Naive B cell (primary cell): ENCODE results near the gene CC2D2B. TPM values are rescaled to one million over a fixed set of nuclear protein-coding genes. Genes with fewer than 3 reads are reported as not detected.

ENCODE experiments used
- ATAC-seq, 2 donors: fragments of 150-1000 bp; cut with Tn5 transposase; 2 replicates each; pipeline ENCODE4 v1.10.0; 2021; ENCODE audit warnings: low read depth in 2 of 2, mild to moderate bottlenecking in 2 of 2, moderate library complexity in 2 of 2
- DNase-seq: peaks from one replicate; pipeline ENCODE4 v3.0.0; 2022
- H3K27ac Mint-ChIP-seq, 6 donors: one replicate each; pipeline ENCODE4 v1.8.0; 2020 to 2022; ENCODE audit warnings: mild to moderate bottlenecking in 6 of 6, mixed read lengths in 6 of 6, moderate library complexity in 5 of 6, inconsistent platforms in 2 of 6
- H3K27me3 Mint-ChIP-seq, 3 donors: one replicate each; pipeline ENCODE4 v1.8.0; 2021 to 2022; ENCODE audit warnings: mixed read lengths in 3 of 3, mild to moderate bottlenecking in 1 of 3
- H3K36me3 Mint-ChIP-seq, 2 donors: one replicate each; pipeline ENCODE4 v1.8.0; 2020 to 2022; ENCODE audit warnings: mixed read lengths in 2 of 2, inconsistent platforms in 1 of 2, mild to moderate bottlenecking in 1 of 2
- H3K4me1 Mint-ChIP-seq, 3 donors: one replicate each; pipeline ENCODE4 v1.8.0; 2020 to 2022; ENCODE audit warnings: mixed read lengths in 3 of 3, inconsistent platforms in 1 of 3, mild to moderate bottlenecking in 1 of 3, moderate library complexity in 1 of 3
- H3K4me3 Mint-ChIP-seq, 8 donors: one replicate each; pipeline ENCODE4 v1.8.0; 2020 to 2022; ENCODE audit warnings: mild to moderate bottlenecking in 8 of 8, mixed read lengths in 8 of 8, moderate library complexity in 8 of 8, inconsistent platforms in 2 of 8
- H3K9me3 Mint-ChIP-seq, 7 donors: one replicate each; pipeline ENCODE4 v1.8.0; 2020 to 2022; ENCODE audit warnings: mixed read lengths in 7 of 7, mild to moderate bottlenecking in 5 of 7, inconsistent platforms in 2 of 7, moderate library complexity in 1 of 7
- polyA plus RNA-seq, 6 donors: library from polyadenylated mRNA; unstranded; fragments of 300-500 nt; fragmentation: Illumina TruSeq; gene quantifications; one replicate each; pipeline ENCODE4 v1.2.3, GENCODE V29; 2021; ENCODE audit warnings: low read depth in 6 of 6

The CC2D2B gene, protein sequence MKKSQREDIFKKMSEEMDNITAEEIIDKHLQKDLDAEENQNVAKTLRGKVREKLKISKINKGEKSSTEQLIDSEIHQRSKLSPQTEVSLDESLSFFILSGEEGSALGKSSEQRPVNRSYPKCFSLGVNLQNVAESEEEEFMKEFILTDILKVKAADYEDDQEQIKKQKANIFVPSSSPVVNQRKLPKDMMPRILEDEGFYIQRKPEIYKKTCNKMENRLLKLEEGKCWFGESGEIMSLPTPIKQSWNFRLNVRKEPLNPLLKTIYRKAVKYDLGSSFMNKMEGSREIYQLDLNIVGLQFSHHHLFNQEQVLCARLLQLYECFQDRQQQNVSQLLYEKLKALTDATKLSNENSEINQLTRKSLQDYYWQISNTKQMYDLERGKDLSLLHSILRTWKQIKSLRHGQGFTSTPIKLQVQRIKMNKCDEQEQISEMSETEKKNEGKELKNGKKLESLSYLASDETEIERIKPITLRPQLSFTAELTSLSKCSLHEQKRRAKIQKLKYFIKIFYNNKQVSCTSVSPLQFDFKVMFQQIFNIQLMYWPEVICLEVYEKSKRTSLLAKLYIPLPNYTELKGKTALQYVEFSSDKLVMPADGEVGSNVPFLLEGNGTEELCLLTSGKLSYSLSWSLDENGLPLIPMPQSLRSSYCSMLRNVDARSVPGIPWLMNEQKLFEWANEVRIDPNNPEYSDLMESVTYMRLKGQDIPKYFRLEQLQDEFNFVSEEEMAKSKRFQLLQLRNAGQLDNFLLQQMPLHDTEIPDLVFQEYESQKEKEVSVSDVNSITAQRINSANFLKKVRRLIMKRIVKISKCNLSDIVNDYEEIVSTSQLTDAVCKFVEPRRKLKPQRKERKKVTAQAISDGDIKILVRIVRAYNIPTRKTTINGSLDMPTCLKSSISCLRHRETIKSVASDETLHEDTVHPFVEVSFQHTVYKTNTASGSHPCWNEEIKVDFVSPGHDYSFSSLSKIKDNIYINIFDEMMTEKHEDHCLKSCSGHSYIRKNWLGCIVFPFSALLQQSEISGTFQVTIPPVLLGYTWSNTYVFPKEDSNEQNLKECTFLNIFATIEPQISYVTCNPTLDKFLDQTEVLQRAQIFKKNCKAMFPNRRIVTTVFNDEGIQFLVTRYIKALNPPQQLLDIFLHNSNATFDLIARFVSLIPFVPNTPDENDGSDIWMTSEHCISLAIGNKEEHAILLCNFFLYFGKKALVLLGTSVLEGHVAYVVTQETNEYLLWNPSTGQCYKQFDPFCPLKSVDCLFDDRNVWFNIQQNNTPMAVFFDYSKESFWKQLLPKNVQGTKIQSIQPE (N-terminal part only)
- under 1 TPM in 3 of 6 donors, not detected in 3; 0.20 to 0.37 (median 0.22) TPM for polyA plus RNA-seq

- DNase-seq (peak; percentile 60), ATAC-seq (peak; percentile 83 to 85)
- Mint-ChIP-seq H3K36me3 (no peaks in the 10 kb centered on the region), H3K9me3 (no peaks in the 10 kb centered on the region), H3K27ac (peak within 1 kb of the TSS; percentile 77 to 94 (median 86)), H3K4me3 (peak within 1 kb of the TSS; percentile 87 to 98 (median 95)), H3K27me3 (no peaks in the 10 kb centered on the region), H3K4me1 (peaks cover 15 to 20% (median 15%) of the 10 kb centered on the region in 3 donors)
These were observed at the start of gene CC2D2B for GRCh38 chr10:95907456-95908253. Gene CC2D2B (plus strand): TSS chr10:95907975. CDS start chr10:95911324, 3,349 bp downstream.

DNA sequence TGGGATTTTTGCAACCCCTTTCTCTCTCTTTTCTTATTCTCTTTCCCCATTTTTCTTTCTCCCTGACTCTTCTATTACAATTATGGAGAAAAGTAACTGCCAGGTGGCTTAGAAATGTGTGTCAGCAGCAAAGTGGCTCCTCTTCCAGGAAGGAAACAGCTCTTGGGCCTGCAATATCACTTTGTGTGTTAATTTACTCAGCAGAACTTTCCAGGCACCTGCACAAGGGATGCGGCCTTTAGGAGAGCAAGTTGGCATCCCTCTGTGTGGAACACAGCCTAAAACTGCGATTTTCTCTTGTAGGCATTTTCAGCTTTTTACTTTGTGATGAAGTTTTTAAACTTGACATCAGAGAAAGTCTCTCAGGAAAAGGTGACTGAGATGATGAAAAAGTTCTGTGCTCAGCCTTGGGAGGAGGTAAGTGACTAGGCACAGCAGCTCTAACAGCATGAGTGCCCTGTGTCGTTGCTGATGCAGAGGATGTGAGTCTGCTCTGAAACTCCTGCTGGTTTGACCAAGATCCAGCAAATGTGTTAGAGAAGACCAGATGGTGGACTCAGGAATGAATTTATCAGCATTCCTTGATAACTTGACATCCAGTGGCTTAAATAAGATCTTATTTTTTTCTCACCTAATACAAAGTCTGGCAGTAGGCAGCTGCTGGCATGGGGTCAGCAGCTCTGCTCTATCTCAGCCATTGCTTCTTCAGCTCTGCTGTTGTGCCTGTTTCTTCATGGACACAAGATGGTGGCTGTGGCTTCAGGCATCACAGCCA is 47.4 kb upstream of the CC2D2B start:
- Mint-ChIP-seq H3K4me1 (peaks cover 5 to 17% (median 16%) of the 10 kb centered on the region in 3 donors), H3K27ac (peak overlapping the region in 2 of 6 donors; percentile 29 to 87), H3K27me3 (no peaks in the 10 kb centered on the region), H3K4me3 (no peak overlapping the region), H3K9me3 (no peaks in the 10 kb centered on the region), H3K36me3 (peaks cover 6 to 11% of the 10 kb centered on the region in 2 donors)
- ATAC-seq (no peak), DNase-seq (no peak)

- no peaks in the 10 kb centered on the region for H3K27me3 Mint-ChIP-seq
- peaks cover 13 to 28% (median 24%) of the 10 kb centered on the region in 3 donors for H3K4me1 Mint-ChIP-seq
- no peaks in the 10 kb centered on the region for H3K9me3 Mint-ChIP-seq
- H3K36me3 Mint-ChIP-seq: peaks cover 3 to 18% of the 10 kb centered on the region in 2 donors
- ATAC-seq (no peak), DNase-seq (no peak)
- no peak overlapping the region for H3K4me3 Mint-ChIP-seq
- peak overlapping the region in 1 of 6 donors; percentile 71 for H3K27ac Mint-ChIP-seq
These were observed 46.4 kb upstream of the CC2D2B start for GRCh38 chr10:95861386-95861785.

- no peaks in the 10 kb centered on the region for H3K9me3 Mint-ChIP-seq
- H3K4me1 Mint-ChIP-seq: peaks cover 13 to 28% (median 19%) of the 10 kb centered on the region in 3 donors
- ATAC-seq: peak; percentile 99
- no peaks in the 10 kb centered on the region for H3K27me3 Mint-ChIP-seq
- H3K27ac Mint-ChIP-seq: peak overlapping the region; percentile 18 to 91 (median 84)
- peak overlapping the region in 1 of 8 donors; percentile 56 for H3K4me3 Mint-ChIP-seq
- DNase-seq: peak; percentile 62
- peaks cover 15 to 18% of the 10 kb centered on the region in 2 donors for H3K36me3 Mint-ChIP-seq
These were observed 42.6 kb upstream of the CC2D2B start for GRCh38 chr10:95864906-95865813.

DNA sequence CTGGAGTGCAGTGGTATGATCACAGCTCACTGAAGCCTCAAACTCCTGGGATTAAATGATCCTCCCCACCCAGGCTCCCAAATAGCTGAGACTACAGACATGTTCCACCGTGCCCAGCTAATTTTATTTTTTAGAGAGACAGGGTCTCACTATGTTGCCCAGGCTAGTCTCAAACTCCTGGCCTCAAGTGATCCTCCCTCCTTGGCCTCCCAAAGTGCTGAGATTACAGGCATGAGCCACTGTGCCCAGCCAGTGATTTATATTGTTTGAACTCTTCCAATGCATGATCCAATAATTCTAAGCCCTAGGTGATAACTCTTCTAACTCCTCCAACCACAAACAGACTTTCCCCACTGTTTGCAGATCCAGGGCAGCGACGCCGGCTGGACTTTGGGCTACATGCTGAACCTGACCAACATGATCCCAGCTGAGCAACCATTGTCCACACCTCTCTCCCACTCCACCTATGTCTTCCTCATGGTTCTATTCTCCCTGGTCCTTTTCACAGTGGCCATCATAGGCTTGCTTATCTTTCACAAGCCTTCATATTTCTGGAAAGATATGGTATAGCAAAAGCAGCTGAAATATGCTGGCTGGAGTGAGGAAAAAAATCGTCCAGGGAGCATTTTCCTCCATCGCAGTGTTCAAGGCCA is 41.8 kb upstream of the CC2D2B start:
- Mint-ChIP-seq H3K27me3 (no peaks in the 10 kb centered on the region), H3K36me3 (peaks cover 15% of the 10 kb centered on the region in 2 donors), H3K4me3 (peak overlapping the region in 2 of 8 donors; percentile 18 to 21), H3K27ac (peak overlapping the region in 5 of 6 donors; percentile 10 to 83 (median 80)), H3K4me1 (peaks cover 13 to 28% (median 19%) of the 10 kb centered on the region in 3 donors), H3K9me3 (no peaks in the 10 kb centered on the region)
- ATAC-seq (no peak), DNase-seq (no peak)

- Mint-ChIP-seq H3K27ac (peak overlapping the region in 2 of 6 donors; percentile 80 to 83), H3K9me3 (no peaks in the 10 kb centered on the region), H3K4me3 (no peak overlapping the region), H3K4me1 (peaks cover 13 to 28% (median 19%) of the 10 kb centered on the region in 3 donors), H3K27me3 (no peaks in the 10 kb centered on the region), H3K36me3 (peaks cover 9 to 15% of the 10 kb centered on the region in 2 donors)
- ATAC-seq: no peak
- DNase-seq: no peak
These were observed 41.3 kb upstream of the CC2D2B start for GRCh38 chr10:95866467-95866842.

- peaks cover 17 to 23% of the 10 kb centered on the region in 2 donors for H3K36me3 Mint-ChIP-seq
- H3K27ac Mint-ChIP-seq: peak overlapping the region in 1 of 6 donors; percentile 39
- H3K4me3 Mint-ChIP-seq: no peak overlapping the region
- DNase-seq: no peak
- H3K4me1 Mint-ChIP-seq: peaks cover 13 to 28% (median 19%) of the 10 kb centered on the region in 3 donors
- ATAC-seq: no peak
- H3K9me3 Mint-ChIP-seq: no peaks in the 10 kb centered on the region
- H3K27me3 Mint-ChIP-seq: no peaks in the 10 kb centered on the region
These were observed 39.9 kb upstream of the CC2D2B start for GRCh38 chr10:95867866-95868265.

- peak overlapping the region in 2 of 6 donors; percentile 30 to 82 for H3K27ac Mint-ChIP-seq
- H3K4me1 Mint-ChIP-seq: peaks cover 11 to 16% (median 15%) of the 10 kb centered on the region in 3 donors
- H3K27me3 Mint-ChIP-seq: no peaks in the 10 kb centered on the region
- H3K9me3 Mint-ChIP-seq: peaks cover 0 to 13% (median 4%) of the 10 kb centered on the region in 7 donors
- H3K4me3 Mint-ChIP-seq: no peak overlapping the region
- DNase-seq (no peak), ATAC-seq (no peak)
- peaks cover 38 to 45% of the 10 kb centered on the region in 2 donors for H3K36me3 Mint-ChIP-seq
These were observed 35.5 kb upstream of the CC2D2B start for GRCh38 chr10:95872158-95872711.

- no peak for DNase-seq
- Mint-ChIP-seq H3K27me3 (no peaks in the 10 kb centered on the region), H3K4me3 (no peak overlapping the region), H3K36me3 (peaks cover 35 to 45% of the 10 kb centered on the region in 2 donors), H3K27ac (peak overlapping the region in 5 of 6 donors; percentile 13 to 95 (median 83)), H3K9me3 (peaks cover 0 to 13% (median 4%) of the 10 kb centered on the region in 7 donors), H3K4me1 (peaks cover 11 to 16% (median 15%) of the 10 kb centered on the region in 3 donors)
- ATAC-seq: no peak
These were observed 34.6 kb upstream of the CC2D2B start for GRCh38 chr10:95873139-95873538.

- H3K4me1 Mint-ChIP-seq: peaks cover 11 to 16% (median 15%) of the 10 kb centered on the region in 3 donors
- peaks cover 0 to 13% (median 4%) of the 10 kb centered on the region in 7 donors for H3K9me3 Mint-ChIP-seq
- H3K27me3 Mint-ChIP-seq: no peaks in the 10 kb centered on the region
- peak overlapping the region; percentile 13 to 95 (median 85) for H3K27ac Mint-ChIP-seq
- peaks cover 30 to 45% of the 10 kb centered on the region in 2 donors for H3K36me3 Mint-ChIP-seq
- H3K4me3 Mint-ChIP-seq: no peak overlapping the region
- DNase-seq: peak; percentile 7
- peak; percentile 43 to 67 for ATAC-seq
These were observed 34.1 kb upstream of the CC2D2B start for GRCh38 chr10:95873651-95874050.
